BJ (cell line): ENCODE results near the gene ALS2. TPM values are rescaled to one million over a fixed set of nuclear protein-coding genes. Genes with fewer than 3 reads are reported as not detected.
"Not testable (repeated sequence)": the region's sequence is repeated elsewhere in the genome, so short reads cannot be mapped to it uniquely, and the experiment has no call there.

Source experiments
- CTCF ChIA-PET: fragments of 350-600 bp; formaldehyde crosslinking; extraction: SDS; loops from one replicate; lab custom pipeline; 2021; ENCODE audit warnings: antibody characterized with exemption, inconsistent platforms; lab: Yijun Ruan, JAX
- POLR2A ChIA-PET: fragments of 300-600 bp; sonication (Branson Sonifier 250); formaldehyde crosslinking; extraction: SDS; loops from one replicate; lab custom pipeline; 2021; ENCODE audit warnings: antibody characterized with exemption; lab: Charles Lee
- DNase-seq: peaks from one replicate; pipeline ENCODE4 v3.0.0-alpha.2; 2011; ENCODE audit warnings: low read depth
- H3K27me3 ChIP-seq: 2 replicates; pipeline ENCODE4 v1.6.0; 2011; ENCODE audit warnings: low read length; ENCODE audit not compliant: control insufficient read depth, insufficient read depth
- H3K36me3 ChIP-seq: 2 replicates; pipeline ENCODE4 v1.5.1; 2011; ENCODE audit warnings: low read length; ENCODE audit not compliant: control insufficient read depth, insufficient read depth
- H3K4me3 ChIP-seq: 2 replicates; pipeline ENCODE4 v1.5.1; 2011; ENCODE audit warnings: low read depth, mild to moderate bottlenecking, control low read depth, low read length
- polyA plus RNA-seq: library from polyadenylated mRNA; depleted of rRNA; stranded (reverse); fragments of >200 nt; gene quantifications from 2 replicates; pipeline ENCODE4 v1.2.3, GENCODE V29; 2011
- TF ChIP-seq, protein P1 (sequence below): IDR thresholded peaks from 2 replicates; pipeline ENCODE4 v1.5.1; 2011; ENCODE audit warnings: low read depth, mild to moderate bottlenecking, control low read depth, inconsistent platforms, low read length, moderate library complexity; ENCODE audit not compliant: insufficient read depth

ALS2 gene
- polyA plus RNA-seq, 1 experiment = 20.5 TPM

DNA sequence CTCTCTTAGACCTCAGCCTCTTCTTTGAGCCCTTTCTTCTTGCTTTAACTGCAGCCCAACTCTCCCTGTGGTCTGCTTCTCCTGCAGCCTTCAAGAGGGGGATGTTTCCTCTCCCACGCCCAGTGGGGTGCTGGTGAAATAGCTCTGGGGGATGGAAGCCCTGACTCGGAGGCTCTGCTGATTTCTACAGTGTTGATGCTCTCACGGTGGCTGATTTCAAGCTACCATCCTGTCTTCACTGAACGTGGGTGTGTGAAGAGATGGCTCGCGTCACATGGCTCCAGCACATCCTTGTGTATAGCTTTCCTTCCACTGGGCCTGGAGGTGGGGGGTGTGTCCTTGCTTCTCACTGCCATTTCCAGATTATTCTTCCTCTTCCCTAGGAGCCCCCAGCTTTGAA lies 102.3 kb downstream of the ALS2 start:
- CTCF ChIA-PET = no interaction called here
- no peak for DNase-seq
- H3K27me3 ChIP-seq = no peaks in the 10 kb centered on the region
- POLR2A ChIA-PET = no interaction called here
- TF ChIP-seq, protein P1, sequence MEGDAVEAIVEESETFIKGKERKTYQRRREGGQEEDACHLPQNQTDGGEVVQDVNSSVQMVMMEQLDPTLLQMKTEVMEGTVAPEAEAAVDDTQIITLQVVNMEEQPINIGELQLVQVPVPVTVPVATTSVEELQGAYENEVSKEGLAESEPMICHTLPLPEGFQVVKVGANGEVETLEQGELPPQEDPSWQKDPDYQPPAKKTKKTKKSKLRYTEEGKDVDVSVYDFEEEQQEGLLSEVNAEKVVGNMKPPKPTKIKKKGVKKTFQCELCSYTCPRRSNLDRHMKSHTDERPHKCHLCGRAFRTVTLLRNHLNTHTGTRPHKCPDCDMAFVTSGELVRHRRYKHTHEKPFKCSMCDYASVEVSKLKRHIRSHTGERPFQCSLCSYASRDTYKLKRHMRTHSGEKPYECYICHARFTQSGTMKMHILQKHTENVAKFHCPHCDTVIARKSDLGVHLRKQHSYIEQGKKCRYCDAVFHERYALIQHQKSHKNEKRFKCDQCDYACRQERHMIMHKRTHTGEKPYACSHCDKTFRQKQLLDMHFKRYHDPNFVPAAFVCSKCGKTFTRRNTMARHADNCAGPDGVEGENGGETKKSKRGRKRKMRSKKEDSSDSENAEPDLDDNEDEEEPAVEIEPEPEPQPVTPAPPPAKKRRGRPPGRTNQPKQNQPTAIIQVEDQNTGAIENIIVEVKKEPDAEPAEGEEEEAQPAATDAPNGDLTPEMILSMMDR = no peak
- H3K36me3 ChIP-seq = peaks cover 2% of the 10 kb centered on the region; the same call in 1 of the 2 replicates
- H3K4me3 ChIP-seq = no peak overlapping the region

DNA sequence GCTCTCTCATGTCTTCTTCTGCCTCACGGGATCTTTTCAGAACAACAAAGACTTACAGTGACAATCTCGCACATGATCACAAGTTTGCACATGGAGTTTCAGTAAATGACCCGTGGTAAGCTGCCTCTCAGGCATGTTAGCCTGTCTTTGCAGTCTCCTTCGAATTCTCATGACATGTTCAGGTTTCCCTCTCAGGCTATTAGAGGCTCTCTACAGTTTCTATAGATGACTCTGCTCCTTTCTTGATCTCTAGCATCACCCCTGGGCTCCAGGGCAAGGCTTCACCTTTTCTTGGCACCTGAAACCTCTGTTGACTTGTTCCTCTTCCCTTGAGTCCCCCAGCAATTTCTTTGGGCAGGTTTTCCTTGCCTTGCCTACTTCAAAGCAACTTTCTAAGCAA lies 105.3 kb downstream of the ALS2 start:
- Histone ChIP-seq H3K36me3 (no peaks in the 10 kb centered on the region), H3K4me3 (no peak overlapping the region), H3K27me3 (no peaks in the 10 kb centered on the region)
- TF ChIP-seq, protein P1 = no peak
- no peak for DNase-seq
- CTCF ChIA-PET = interaction anchor here (2.2 kb wide), 1 partner anchor 8 kb away, joined by 7 read pairs; no protein-coding TSS in a partner anchor
- POLR2A ChIA-PET = no interaction called here

DNA sequence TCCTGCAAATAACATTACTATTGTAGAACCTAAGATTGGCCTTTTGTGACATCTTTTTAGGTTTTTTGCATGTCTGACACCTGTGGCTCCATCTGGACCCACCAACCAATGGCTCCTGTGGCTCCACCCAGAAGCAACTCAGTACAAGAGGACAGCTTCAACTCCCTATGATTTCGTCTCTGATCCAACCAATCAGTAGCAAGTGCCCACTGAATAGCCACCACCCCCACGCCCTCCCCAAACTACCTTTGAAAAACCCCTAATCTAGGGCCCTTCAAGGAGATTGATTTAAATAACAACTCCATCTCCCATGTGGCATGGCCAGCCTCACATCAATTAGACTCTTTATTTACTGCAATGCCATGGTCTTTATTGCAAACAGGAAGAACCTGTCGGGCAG lies 105.9 kb downstream of the ALS2 start:
- ChIA-PET CTCF (no interaction called here), POLR2A (no interaction called here)

DNA sequence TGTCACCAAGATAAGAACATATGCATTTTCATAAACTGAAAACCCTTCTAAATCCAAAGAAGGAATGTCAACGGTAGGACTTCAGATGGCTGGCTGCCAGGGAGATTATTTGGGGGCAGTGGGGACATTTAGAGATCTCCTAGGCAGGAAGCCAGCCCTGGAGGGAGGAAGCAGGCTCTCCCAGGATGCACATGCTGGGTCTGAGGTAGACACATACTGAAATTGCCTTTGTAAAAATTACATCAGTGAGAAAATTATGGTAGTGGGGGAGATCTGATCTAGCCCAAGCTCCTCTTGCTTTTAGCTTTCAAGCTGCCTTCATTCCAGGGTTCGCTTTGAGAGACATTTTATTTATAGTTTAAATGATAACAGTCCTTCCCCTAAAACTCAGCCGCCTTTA lies 106.4 kb downstream of the ALS2 start:
- ChIA-PET CTCF (interaction anchor here (0.7 to 1.0 kb wide), 2 partner anchors 13 to 40 kb away, joined by 3 read pairs; no protein-coding TSS in a partner anchor), POLR2A (no interaction called here)
- DNase-seq = no peak

More for the DNA sequence above, 105.9 kb downstream of the ALS2 start:
- H3K27me3 ChIP-seq = no peaks in the 10 kb centered on the region
- DNase-seq = no peak
- no peak overlapping the region for H3K4me3 ChIP-seq
- TF ChIP-seq, protein P1 = no peak
- no peaks in the 10 kb centered on the region for H3K36me3 ChIP-seq

DNA sequence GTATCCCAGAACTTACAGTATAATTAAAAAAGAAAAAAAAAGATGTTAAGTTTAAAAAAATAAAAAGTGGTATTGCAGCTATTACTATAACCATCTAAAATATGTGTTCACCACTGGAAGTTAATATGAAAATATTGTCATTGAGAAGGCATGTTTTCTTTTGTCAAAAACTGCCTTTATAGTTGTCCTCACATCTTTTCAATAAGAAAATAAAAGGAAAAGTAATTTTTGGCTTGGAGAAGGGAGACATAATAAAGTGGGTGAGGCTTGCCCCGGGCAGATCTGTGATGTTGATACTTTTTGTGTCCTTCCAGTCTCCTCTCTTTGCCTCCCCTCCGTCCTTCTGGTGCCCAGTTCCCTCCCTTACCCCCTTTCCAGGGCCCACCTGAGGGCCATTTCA lies 107.2 kb downstream of the ALS2 start:
- Histone ChIP-seq H3K27me3 (no peaks in the 10 kb centered on the region), H3K4me3 (no peak overlapping the region), H3K36me3 (no peaks in the 10 kb centered on the region)
- TF ChIP-seq, protein P1 = no peak
- DNase-seq = no peak
- ChIA-PET POLR2A (no interaction called here), CTCF (interaction anchor here (0.6 to 1.0 kb wide), 4 partner anchors 14 to 40 kb away, joined by 3 to 5 read pairs (median 4); no protein-coding TSS in a partner anchor)

More for the DNA sequence above, 106.4 kb downstream of the ALS2 start:
- Histone ChIP-seq H3K27me3 (no peaks in the 10 kb centered on the region), H3K36me3 (no peaks in the 10 kb centered on the region), H3K4me3 (no peak overlapping the region)
- TF ChIP-seq, protein P1 = no peak

DNA sequence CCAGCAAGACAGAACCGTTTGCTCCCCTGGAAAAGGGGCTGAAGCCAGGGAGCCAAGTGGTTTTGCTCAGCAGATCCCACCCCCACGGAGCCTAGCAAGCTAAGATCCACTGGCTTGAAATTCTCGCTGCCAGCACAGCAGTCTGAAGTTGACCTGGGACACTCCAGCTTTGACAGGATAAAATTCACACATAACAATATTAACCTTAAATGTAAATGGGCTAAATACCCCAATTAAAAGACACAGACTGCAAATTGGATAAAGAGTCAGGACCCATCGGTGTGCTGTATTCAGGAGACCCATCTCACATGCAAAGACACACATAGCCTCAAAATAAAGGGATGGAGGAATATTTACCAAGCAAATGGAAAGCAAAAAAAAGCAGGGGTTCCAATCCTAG lies 109.5 kb downstream of the ALS2 start:
- CTCF ChIA-PET = interaction anchor here (0.6 to 0.9 kb wide), 2 partner anchors 14 to 401 kb away, joined by 3 read pairs; partner anchors contain the start of gene KIAA2012
- H3K27me3 ChIP-seq, H3K4me3 ChIP-seq, POLR2A ChIA-PET, DNase-seq, H3K36me3 ChIP-seq: not testable (repeated sequence)
